Measurements from ENCODE around the gene POLK. TPM values are rescaled to one million over a fixed set of nuclear protein-coding genes. Genes with fewer than 3 reads are reported as not detected.
"Not testable (repeated sequence)": the region's sequence is repeated elsewhere in the genome, so short reads cannot be mapped to it uniquely, and the experiment has no call there.

The POLK gene
- total RNA-seq, 4 donors from 2014 or later = 11.8 to 43.8 (median 27.2) TPM

DNA sequence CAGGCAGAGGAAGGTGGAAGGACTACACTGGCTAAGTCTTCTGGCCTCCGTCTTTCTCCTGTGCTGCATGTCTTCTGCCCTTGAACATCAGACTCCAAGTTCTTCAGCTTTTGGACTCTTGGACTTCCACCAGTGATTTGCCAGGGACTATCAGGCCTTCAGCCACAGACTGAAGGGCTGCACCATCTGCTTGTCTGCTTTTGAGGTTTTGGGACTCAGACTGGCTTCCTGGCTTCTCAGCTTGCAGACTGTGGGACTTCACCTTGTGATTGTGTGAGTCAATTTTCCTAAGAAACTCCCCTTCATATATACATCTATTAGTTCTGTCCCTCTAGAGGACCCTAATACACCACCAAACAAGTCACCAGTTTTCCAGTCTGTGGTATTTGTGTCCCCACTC is 89.9 kb downstream of the POLK start:
- Histone ChIP-seq H3K27me3 (no peaks in the 10 kb centered on the region), H3K27ac (no peak overlapping the region), H3K4me1 (no peaks in the 10 kb centered on the region), H3K4me3 (no peak overlapping the region), H3K36me3 (peaks cover 21% of the 10 kb centered on the region), H3K9me3 (no peaks in the 10 kb centered on the region)
- WGBS = 100% methylated on average over 1 of the region's 1 CpG
- no peak for TF ChIP-seq POLR2AphosphoS5 (IDR thresholded peaks at IDR 0.05)
- DNase-seq (ENCODE audit: low spot score in 2 of 2) = no peak

DNA sequence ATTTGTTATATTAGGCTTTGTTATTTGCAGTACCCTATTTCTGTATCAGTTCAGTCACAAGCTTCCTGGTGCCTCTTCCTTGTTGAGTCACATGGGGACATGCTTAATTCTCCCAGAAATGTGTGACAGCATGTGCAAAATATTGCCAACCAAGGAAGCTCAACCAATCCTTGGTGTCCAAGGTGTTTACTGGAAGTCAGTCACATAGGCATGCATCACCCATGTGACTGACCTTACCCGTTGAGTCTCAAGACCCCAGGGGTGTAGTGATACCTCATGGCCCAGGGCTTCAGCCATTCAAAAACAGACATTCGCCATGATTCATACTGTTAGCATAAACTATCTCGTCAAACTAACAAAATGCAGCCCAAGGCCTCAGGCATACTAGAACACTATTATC is 90.3 kb downstream of the POLK start:
- Histone ChIP-seq H3K4me1 (no peaks in the 10 kb centered on the region), H3K4me3 (no peak overlapping the region), H3K9me3 (no peaks in the 10 kb centered on the region), H3K36me3 (peaks cover 21% of the 10 kb centered on the region), H3K27ac (no peak overlapping the region), H3K27me3 (no peaks in the 10 kb centered on the region)
- 68% methylated on average over 3 of the region's 3 CpGs for WGBS
- no peak for TF ChIP-seq POLR2A (IDR thresholded peaks at IDR 0.05)
- TF ChIP-seq POLR2AphosphoS5 (IDR thresholded peaks at IDR 0.05) = no peak
- TF ChIP-seq, protein P1, sequence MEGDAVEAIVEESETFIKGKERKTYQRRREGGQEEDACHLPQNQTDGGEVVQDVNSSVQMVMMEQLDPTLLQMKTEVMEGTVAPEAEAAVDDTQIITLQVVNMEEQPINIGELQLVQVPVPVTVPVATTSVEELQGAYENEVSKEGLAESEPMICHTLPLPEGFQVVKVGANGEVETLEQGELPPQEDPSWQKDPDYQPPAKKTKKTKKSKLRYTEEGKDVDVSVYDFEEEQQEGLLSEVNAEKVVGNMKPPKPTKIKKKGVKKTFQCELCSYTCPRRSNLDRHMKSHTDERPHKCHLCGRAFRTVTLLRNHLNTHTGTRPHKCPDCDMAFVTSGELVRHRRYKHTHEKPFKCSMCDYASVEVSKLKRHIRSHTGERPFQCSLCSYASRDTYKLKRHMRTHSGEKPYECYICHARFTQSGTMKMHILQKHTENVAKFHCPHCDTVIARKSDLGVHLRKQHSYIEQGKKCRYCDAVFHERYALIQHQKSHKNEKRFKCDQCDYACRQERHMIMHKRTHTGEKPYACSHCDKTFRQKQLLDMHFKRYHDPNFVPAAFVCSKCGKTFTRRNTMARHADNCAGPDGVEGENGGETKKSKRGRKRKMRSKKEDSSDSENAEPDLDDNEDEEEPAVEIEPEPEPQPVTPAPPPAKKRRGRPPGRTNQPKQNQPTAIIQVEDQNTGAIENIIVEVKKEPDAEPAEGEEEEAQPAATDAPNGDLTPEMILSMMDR (IDR thresholded peaks at IDR 0.05) = no peak
- no peak for TF ChIP-seq EP300 (IDR thresholded peaks at IDR 0.05)
- no peak for DNase-seq (ENCODE audit: low spot score in 2 of 2)

DNA sequence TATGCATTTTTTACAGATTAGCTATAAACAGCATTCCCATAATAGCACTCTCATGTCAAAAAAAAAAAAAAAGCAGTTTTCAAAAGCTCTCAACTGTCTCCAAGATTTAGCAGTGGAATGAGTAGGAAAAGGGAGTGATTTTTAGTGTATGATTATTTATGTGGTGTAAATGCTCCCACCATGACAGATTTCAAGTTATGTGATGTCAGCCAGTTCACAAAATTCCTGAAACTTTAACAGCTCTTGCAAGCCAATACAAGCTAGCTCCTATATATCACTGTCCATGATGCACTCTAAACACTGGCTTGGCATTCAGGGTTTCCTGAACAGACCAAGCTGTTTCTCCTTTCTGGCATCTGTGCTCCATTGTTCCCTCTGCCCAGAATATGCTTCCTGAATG is 91.7 kb downstream of the POLK start:
- no peaks in the 10 kb centered on the region for H3K27me3 ChIP-seq
- no peak overlapping the region for H3K4me3 ChIP-seq
- H3K9me3 ChIP-seq = no peaks in the 10 kb centered on the region
- H3K36me3 ChIP-seq = peaks cover 16% of the 10 kb centered on the region
- TF ChIP-seq POLR2AphosphoS5 (IDR thresholded peaks at IDR 0.05) = no peak
- TF ChIP-seq POLR2A (IDR thresholded peaks at IDR 0.05) = no peak
- no peak for TF ChIP-seq EP300 (IDR thresholded peaks at IDR 0.05)
- TF ChIP-seq, protein P1 (IDR thresholded peaks at IDR 0.05) = no peak
- H3K27ac ChIP-seq = no peak overlapping the region
- DNase-seq (ENCODE audit: low spot score in 2 of 2) = no peak
- H3K4me1 ChIP-seq = no peaks in the 10 kb centered on the region

DNA sequence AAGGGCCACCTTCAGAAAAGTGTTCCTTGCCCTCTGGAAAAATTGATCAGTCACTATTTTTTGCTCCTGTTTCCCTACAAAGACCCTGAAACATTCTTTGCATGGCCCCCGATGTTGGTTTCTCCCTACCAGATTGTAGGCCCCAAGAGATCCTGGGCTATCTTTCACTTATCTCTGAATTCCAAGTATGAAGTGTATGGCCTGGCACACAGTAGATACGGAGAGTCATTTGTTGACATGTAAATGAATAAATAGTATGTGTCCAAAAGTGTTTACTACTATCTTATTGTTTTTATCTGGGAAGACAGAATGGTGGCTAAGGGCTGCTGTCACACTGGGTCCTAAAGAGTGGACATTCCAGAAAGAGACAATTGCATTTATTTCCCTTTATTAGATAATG is 92.1 kb downstream of the POLK start:
- no peaks in the 10 kb centered on the region for H3K4me1 ChIP-seq
- no peak overlapping the region for H3K4me3 ChIP-seq
- no peaks in the 10 kb centered on the region for H3K9me3 ChIP-seq
- no peak for DNase-seq (ENCODE audit: low spot score in 2 of 2)
- H3K27me3 ChIP-seq = no peaks in the 10 kb centered on the region
- TF ChIP-seq POLR2AphosphoS5 (IDR thresholded peaks at IDR 0.05) (no peak), EP300 (IDR thresholded peaks at IDR 0.05) (no peak), POLR2A (IDR thresholded peaks at IDR 0.05) (no peak)
- TF ChIP-seq, protein P1 (IDR thresholded peaks at IDR 0.05) = no peak
- H3K36me3 ChIP-seq = peaks cover 16% of the 10 kb centered on the region
- WGBS = 81% methylated on average over 2 of the region's 2 CpGs
- no peak overlapping the region for H3K27ac ChIP-seq

DNA sequence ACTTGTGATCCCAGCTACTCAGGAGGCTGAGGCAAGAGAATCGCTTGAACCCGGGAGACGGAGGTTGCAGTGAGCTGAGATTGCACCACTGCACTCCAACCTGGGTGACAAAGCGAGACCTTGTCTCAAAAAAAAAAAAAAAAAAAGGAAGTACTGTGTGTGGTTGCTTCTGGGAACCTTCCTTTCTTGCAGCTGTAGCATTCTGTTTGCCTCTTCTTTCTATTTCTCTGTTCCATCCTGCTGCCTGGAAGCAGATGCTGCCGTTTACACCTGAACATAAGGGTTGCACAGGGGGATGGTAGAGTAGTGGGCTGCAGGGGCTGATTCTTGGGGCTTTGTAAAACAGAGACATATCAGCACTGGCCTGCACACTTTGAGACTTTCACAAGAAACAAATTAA is 95.7 kb downstream of the POLK start:
- not testable (repeated sequence) for H3K4me3 ChIP-seq; H3K9me3 ChIP-seq; H3K27ac ChIP-seq; H3K27me3 ChIP-seq; DNase-seq (ENCODE audit: low spot score in 2 of 2); H3K36me3 ChIP-seq
- H3K4me1 ChIP-seq = peaks cover 16% of the 10 kb centered on the region
- WGBS = 95% methylated on average over 5 of the region's 5 CpGs

DNA sequence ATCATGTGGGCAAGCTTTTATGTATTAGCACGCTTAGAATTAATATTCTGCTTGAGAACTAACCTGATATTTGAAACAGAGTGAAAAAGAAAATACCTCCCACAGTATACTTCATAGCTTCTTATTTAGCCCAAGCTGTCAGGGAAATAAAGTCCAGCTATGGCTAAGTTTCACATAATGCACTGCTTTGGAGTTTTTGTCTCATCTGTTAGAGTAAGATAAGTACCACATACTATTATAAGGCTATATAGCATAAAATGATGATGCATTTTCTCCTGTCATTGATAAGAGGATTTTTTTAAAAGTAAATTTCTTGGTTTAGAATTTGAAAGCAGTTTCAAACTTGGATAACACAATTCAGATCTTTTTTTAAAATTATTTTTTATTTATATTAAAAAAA is 97.2 kb downstream of the POLK start:
- TF ChIP-seq POLR2AphosphoS5 (IDR thresholded peaks at IDR 0.05) = no peak
- TF ChIP-seq, protein P1 (IDR thresholded peaks at IDR 0.05) = no peak
- no peak for TF ChIP-seq POLR2A (IDR thresholded peaks at IDR 0.05)
- TF ChIP-seq EP300 (IDR thresholded peaks at IDR 0.05) = no peak
- no peak overlapping the region for H3K27ac ChIP-seq
- no peak for DNase-seq (ENCODE audit: low spot score in 2 of 2)
- no peaks in the 10 kb centered on the region for H3K27me3 ChIP-seq
- 94% methylated on average over 1 of the region's 1 CpG for WGBS
- H3K9me3 ChIP-seq = no peaks in the 10 kb centered on the region
- H3K4me1 ChIP-seq = peaks cover 20% of the 10 kb centered on the region
- no peaks in the 10 kb centered on the region for H3K36me3 ChIP-seq
- H3K4me3 ChIP-seq = no peak overlapping the region

All from suprapubic skin (tissue), 4 donors.